Bronchial epithelial cell (primary cell): ENCODE measurements around the gene CD48. TPM values are rescaled to one million over a fixed set of nuclear protein-coding genes. Genes with fewer than 3 reads are reported as not detected.

Source experiments
- DNase-seq: peaks from one replicate; pipeline ENCODE4 v3.0.0-alpha.2; 2010; ENCODE audit warnings: low read depth
- FAIRE-seq: peaks from 2 replicates; lab custom pipeline; 2011; peaks lifted over from hg19 to GRCh38; lab: Jason Lieb, UNC
- H3K27me3 ChIP-seq: 2 replicates; pipeline ENCODE4 v1.5.1; 2011; ENCODE audit warnings: low read length; ENCODE audit not compliant: control insufficient read depth, insufficient read depth
- H3K36me3 ChIP-seq: 2 replicates; pipeline ENCODE4 v1.5.1; 2011; ENCODE audit warnings: low read length; ENCODE audit not compliant: control insufficient read depth, insufficient read depth
- H3K4me3 ChIP-seq: 2 replicates; pipeline ENCODE4 v1.5.1; 2011; ENCODE audit warnings: mild to moderate bottlenecking, low read depth, low read length, control low read depth
- CTCF ChIP-seq: IDR thresholded peaks from 2 replicates; pipeline ENCODE4 v1.5.1; 2011; ENCODE audit warnings: mild to moderate bottlenecking, moderate library complexity, low read length, control low read depth, inconsistent platforms; ENCODE audit not compliant: insufficient read depth, severe bottlenecking
- total RNA-seq: library from RNA; depleted of rRNA; stranded (reverse); fragments of >200 nt; gene quantifications from 2 replicates; pipeline ENCODE4 v1.2.1, GENCODE V29; 2014

The CD48 gene
- total RNA-seq, 1 donor from 2014 or later: not detected

GRCh38 chr1:160755911-160756848 is 44.6 kb upstream of the CD48 start:
- FAIRE-seq (no peak), DNase-seq (no peak)
- no peak for TF ChIP-seq CTCF

GRCh38 chr1:160755461-160755860 is 43.8 kb upstream of the CD48 start:
- Histone ChIP-seq H3K4me3 (no peak overlapping the region), H3K27me3 (peaks cover 2% of the 10 kb centered on the region), H3K36me3 (no peaks in the 10 kb centered on the region)
- no peak for FAIRE-seq
- DNase-seq: no peak
- TF ChIP-seq CTCF: no peak

More at GRCh38 chr1:160755911-160756848, 44.6 kb upstream of the CD48 start:
- no peaks in the 10 kb centered on the region for H3K36me3 ChIP-seq
- peaks cover 2% of the 10 kb centered on the region for H3K27me3 ChIP-seq
- H3K4me3 ChIP-seq: no peak overlapping the region

- H3K4me3 ChIP-seq: no peak overlapping the region
- no peak for TF ChIP-seq CTCF
- no peak for FAIRE-seq
These were observed 42.0 kb upstream of the CD48 start for GRCh38 chr1:160753594-160753993.

GRCh38 chr1:160752924-160753323 is 41.3 kb upstream of the CD48 start:
- Histone ChIP-seq H3K36me3 (no peaks in the 10 kb centered on the region), H3K4me3 (no peak overlapping the region), H3K27me3 (peaks cover 2% of the 10 kb centered on the region)
- DNase-seq (no peak), FAIRE-seq (no peak)
- TF ChIP-seq CTCF: no peak

More at GRCh38 chr1:160753594-160753993, 42.0 kb upstream of the CD48 start:
- DNase-seq: no peak
- no peaks in the 10 kb centered on the region for H3K36me3 ChIP-seq
- peaks cover 2% of the 10 kb centered on the region for H3K27me3 ChIP-seq

- FAIRE-seq (no peak), DNase-seq (no peak)
- Histone ChIP-seq H3K36me3 (no peaks in the 10 kb centered on the region), H3K27me3 (peaks cover 2% of the 10 kb centered on the region), H3K4me3 (no peak overlapping the region)
- no peak for TF ChIP-seq CTCF
These were observed 40.8 kb upstream of the CD48 start for GRCh38 chr1:160752406-160752805.
